Neutrophil (primary cell): Measurements from ENCODE around the gene PHKB.

ENCODE experiments used
- H3K27ac ChIP-seq: fragments of 200-600 bp; sonication (generic); 2 replicates; pipeline ENCODE4 v1.5.1; 2016; ENCODE audit warnings: mild to moderate bottlenecking, moderate library complexity
- H3K27me3 ChIP-seq: fragments of 200-600 bp; sonication (generic); 2 replicates; pipeline ENCODE4 v1.6.0; 2016; ENCODE audit warnings: mild to moderate bottlenecking
- H3K36me3 ChIP-seq: fragments of 200-600 bp; sonication (generic); 2 replicates; pipeline ENCODE4 v1.5.1; 2017
- H3K4me1 ChIP-seq, 2 experiments: fragments of 200-600 bp in 1 of 2; sonication (generic) in 1 of 2; 1 replicate in 1 of 2; 2 replicates in 1 of 2; pipeline versions ENCODE4 v1.5.1 to v1.6.1; 2013 to 2016; ENCODE audit warnings: low read depth in 1 of 2, low read length in 1 of 2, mild to moderate bottlenecking in 1 of 2, moderate library complexity in 1 of 2; ENCODE audit not compliant: control insufficient read depth in 1 of 2, insufficient read depth in 1 of 2
- H3K4me3 ChIP-seq, 2 experiments: fragments of 200-600 bp in 1 of 2; sonication (generic) in 1 of 2; 1 replicate in 1 of 2; 2 replicates in 1 of 2; pipeline ENCODE4 v1.5.1; 2013 to 2016; ENCODE audit warnings: low read depth in 1 of 2, low read length in 1 of 2, mild to moderate bottlenecking in 1 of 2, moderate library complexity in 1 of 2
- H3K9me3 ChIP-seq: fragments of 200-600 bp; sonication (generic); 2 replicates; pipeline ENCODE4 v1.5.1; 2016
- CTCF ChIP-seq: fragments of 200-600 bp; sonication (generic); IDR thresholded peaks from 2 replicates; pipeline ENCODE4 v1.5.1; 2016; ENCODE audit warnings: antibody characterized with exemption

The PHKB gene

GRCh38 chr16:47599512-47599911 is 138.4 kb downstream of the PHKB start:
- no peaks in the 10 kb centered on the region for H3K9me3 ChIP-seq
- no peak for TF ChIP-seq CTCF
- peaks cover 14% of the 10 kb centered on the region for H3K36me3 ChIP-seq
- no peaks in the 10 kb centered on the region for H3K27me3 ChIP-seq
- H3K27ac ChIP-seq, result no peak overlapping the region
- H3K4me1 ChIP-seq, result no peaks in the 10 kb centered on the region
- H3K4me3 ChIP-seq, result no peak overlapping the region

GRCh38 chr16:47600376-47600775 is 139.2 kb downstream of the PHKB start:
- no peak overlapping the region for H3K27ac ChIP-seq
- H3K27me3 ChIP-seq, result no peaks in the 10 kb centered on the region
- peaks cover 14% of the 10 kb centered on the region for H3K36me3 ChIP-seq
- no peaks in the 10 kb centered on the region for H3K4me1 ChIP-seq
- no peaks in the 10 kb centered on the region for H3K9me3 ChIP-seq
- no peak overlapping the region for H3K4me3 ChIP-seq
- no peak for TF ChIP-seq CTCF

GRCh38 chr16:47604306-47604705 is 143.2 kb downstream of the PHKB start:
- Histone ChIP-seq H3K9me3 (no peaks in the 10 kb centered on the region), H3K36me3 (peaks cover 6% of the 10 kb centered on the region), H3K27ac (no peak overlapping the region), H3K4me3 (no peak overlapping the region), H3K27me3 (no peaks in the 10 kb centered on the region), H3K4me1 (peaks cover 6 to 9% of the 10 kb centered on the region in 2 experiments)
- no peak for TF ChIP-seq CTCF

GRCh38 chr16:47611042-47611441 is 149.9 kb downstream of the PHKB start:
- no peaks in the 10 kb centered on the region for H3K36me3 ChIP-seq
- peaks cover 56 to 59% of the 10 kb centered on the region in 2 experiments for H3K4me1 ChIP-seq

GRCh38 chr16:47611848-47612493 is 150.8 kb downstream of the PHKB start:
- H3K4me1 ChIP-seq, result peaks cover 50 to 59% of the 10 kb centered on the region in 2 experiments
- peak overlapping the region; percentile 75 for H3K27ac ChIP-seq
- H3K36me3 ChIP-seq, result no peaks in the 10 kb centered on the region
- no peak overlapping the region for H3K4me3 ChIP-seq
- no peaks in the 10 kb centered on the region for H3K27me3 ChIP-seq
- no peaks in the 10 kb centered on the region for H3K9me3 ChIP-seq
- no peak for TF ChIP-seq CTCF

More at GRCh38 chr16:47611042-47611441, 149.9 kb downstream of the PHKB start:
- peak overlapping the region; percentile 73 for H3K27ac ChIP-seq
- H3K9me3 ChIP-seq, result no peaks in the 10 kb centered on the region
- H3K4me3 ChIP-seq, result no peak overlapping the region
- no peak for TF ChIP-seq CTCF
- no peaks in the 10 kb centered on the region for H3K27me3 ChIP-seq
